Measurements from ENCODE around the gene IQSEC3.

The IQSEC3 gene

DNA sequence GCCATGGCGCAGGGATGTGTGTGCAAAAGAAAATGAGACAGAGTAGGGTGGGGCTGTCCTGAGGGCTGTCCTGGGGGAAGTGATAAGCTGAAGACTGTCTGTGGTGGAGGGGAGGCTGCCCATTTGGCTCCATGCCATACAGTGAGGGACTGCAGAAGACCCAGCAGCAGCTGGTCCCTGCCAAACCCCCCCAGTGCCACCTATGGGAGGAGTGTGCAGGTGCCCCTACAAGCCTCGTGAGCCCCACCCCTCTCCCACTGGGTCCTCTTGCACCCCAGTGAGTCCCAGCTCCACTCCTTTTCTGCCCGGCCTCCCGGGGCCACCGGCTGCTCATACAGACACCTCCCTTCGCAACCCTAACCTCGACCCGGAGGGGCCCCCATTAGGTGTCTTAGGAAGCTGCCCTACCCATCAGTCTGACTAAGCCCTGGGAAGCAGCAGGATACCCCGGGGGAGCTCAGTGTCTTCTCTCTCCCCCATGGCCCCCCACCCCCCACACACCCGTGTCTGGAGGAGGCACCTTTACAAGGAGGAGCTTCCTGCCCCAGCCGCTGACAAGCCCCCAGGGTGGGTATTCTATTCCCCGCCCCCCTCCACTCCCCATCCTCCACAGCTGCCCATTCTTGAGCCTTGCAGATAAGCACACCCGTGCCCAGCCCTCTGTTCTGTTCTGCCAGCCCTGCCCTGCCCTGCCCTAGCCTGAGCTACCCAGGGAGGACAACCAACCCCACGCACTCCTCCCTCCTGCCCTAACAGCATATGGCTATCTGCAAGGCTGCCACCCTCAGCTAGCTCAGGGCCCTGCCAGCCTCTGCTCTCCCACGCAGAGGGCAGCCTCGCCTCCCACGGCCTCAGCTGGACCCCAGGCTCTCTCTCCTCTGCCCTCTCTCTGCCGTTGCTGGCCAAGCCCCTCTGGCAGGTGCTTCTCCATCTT lies 105.4 kb downstream of the IQSEC3 start:
- no peak overlapping the region for H3K9ac ChIP-seq (ENCODE audit: low read length)
- H3F3A ChIP-seq (ENCODE audit: insufficient read depth, low read length) = no peaks in the 10 kb centered on the region
- TF ChIP-seq, protein P1, sequence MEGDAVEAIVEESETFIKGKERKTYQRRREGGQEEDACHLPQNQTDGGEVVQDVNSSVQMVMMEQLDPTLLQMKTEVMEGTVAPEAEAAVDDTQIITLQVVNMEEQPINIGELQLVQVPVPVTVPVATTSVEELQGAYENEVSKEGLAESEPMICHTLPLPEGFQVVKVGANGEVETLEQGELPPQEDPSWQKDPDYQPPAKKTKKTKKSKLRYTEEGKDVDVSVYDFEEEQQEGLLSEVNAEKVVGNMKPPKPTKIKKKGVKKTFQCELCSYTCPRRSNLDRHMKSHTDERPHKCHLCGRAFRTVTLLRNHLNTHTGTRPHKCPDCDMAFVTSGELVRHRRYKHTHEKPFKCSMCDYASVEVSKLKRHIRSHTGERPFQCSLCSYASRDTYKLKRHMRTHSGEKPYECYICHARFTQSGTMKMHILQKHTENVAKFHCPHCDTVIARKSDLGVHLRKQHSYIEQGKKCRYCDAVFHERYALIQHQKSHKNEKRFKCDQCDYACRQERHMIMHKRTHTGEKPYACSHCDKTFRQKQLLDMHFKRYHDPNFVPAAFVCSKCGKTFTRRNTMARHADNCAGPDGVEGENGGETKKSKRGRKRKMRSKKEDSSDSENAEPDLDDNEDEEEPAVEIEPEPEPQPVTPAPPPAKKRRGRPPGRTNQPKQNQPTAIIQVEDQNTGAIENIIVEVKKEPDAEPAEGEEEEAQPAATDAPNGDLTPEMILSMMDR (IDR thresholded peaks at IDR 0.05; ENCODE audit: low read length) = no peak
- no peak for TF ChIP-seq EZH2phosphoT487 (IDR thresholded peaks at IDR 0.05; ENCODE audit: low read length)
- no peaks in the 10 kb centered on the region for H3K36me3 ChIP-seq (replicated peaks; ENCODE audit: insufficient read depth, low read length)
- no peak overlapping the region for H2AFZ ChIP-seq (ENCODE audit: low read length)
- no peak overlapping the region for H3K4me2 ChIP-seq (ENCODE audit: low read depth, low read length)
- H3K79me2 ChIP-seq (ENCODE audit: low read length) = no peaks in the 10 kb centered on the region
- H3K4me1 ChIP-seq (ENCODE audit: low read length) = peaks cover 19% of the 10 kb centered on the region
- H3K27ac ChIP-seq (ENCODE audit: low read length) = no peak overlapping the region
- DNase-seq = no peak
- H4K20me1 ChIP-seq (ENCODE audit: insufficient read depth, low read length) = no peaks in the 10 kb centered on the region
- 0 out of 2 replicates have a peak, but pooled peaks cover 4% of the 10 kb centered on the region for H3K27me3 ChIP-seq (replicated peaks; ENCODE audit: insufficient read depth, low read length)
- no peaks in the 10 kb centered on the region for H3K9me2 ChIP-seq (replicated peaks; ENCODE audit: insufficient read depth, low read length)
- no peaks in the 10 kb centered on the region for H3K9me3 ChIP-seq (replicated peaks; ENCODE audit: insufficient read depth, low read length)
- H3K4me3 ChIP-seq (ENCODE audit: low read length) = no peak overlapping the region

DNA sequence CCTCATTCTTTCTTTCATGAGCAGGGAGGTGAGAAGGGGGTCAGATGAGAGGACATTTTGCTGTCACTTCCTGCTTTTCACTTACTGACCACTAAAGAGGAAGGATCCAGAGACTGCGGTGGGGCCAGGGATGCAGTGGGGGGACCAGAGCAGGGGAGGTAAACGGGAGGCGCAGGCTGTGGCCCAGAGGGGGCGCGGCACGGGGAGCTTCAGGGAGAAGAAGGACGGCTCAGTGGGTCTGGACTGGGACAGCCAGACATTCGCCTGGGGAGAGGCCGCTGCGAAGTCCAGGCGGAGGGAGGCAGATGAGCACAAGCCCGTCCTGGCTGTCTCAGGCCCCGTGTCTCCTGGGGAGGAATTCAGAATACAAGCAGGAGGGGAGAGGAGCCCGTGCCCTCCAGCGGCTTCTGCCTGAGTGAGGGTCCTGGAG lies 106.2 kb downstream of the IQSEC3 start:
- H3F3A ChIP-seq (ENCODE audit: insufficient read depth, low read length) = no peaks in the 10 kb centered on the region
- no peak overlapping the region for H3K4me3 ChIP-seq (ENCODE audit: low read length)
- H3K36me3 ChIP-seq (replicated peaks; ENCODE audit: insufficient read depth, low read length) = no peaks in the 10 kb centered on the region
- 0 out of 2 replicates have a peak, but pooled peaks cover 4% of the 10 kb centered on the region for H3K27me3 ChIP-seq (replicated peaks; ENCODE audit: insufficient read depth, low read length)
- H3K79me2 ChIP-seq (ENCODE audit: low read length) = no peaks in the 10 kb centered on the region
- H2AFZ ChIP-seq (ENCODE audit: low read length) = no peak overlapping the region
- peaks cover 16% of the 10 kb centered on the region for H3K4me1 ChIP-seq (ENCODE audit: low read length)
- no peak overlapping the region for H3K27ac ChIP-seq (ENCODE audit: low read length)
- DNase-seq = no peak
- no peak overlapping the region for H3K4me2 ChIP-seq (ENCODE audit: low read depth, low read length)
- no peaks in the 10 kb centered on the region for H3K9me2 ChIP-seq (replicated peaks; ENCODE audit: insufficient read depth, low read length)
- no peaks in the 10 kb centered on the region for H4K20me1 ChIP-seq (ENCODE audit: insufficient read depth, low read length)
- no peak overlapping the region for H3K9ac ChIP-seq (ENCODE audit: low read length)
- H3K9me3 ChIP-seq (replicated peaks; ENCODE audit: insufficient read depth, low read length) = no peaks in the 10 kb centered on the region
- TF ChIP-seq EZH2phosphoT487 (IDR thresholded peaks at IDR 0.05; ENCODE audit: low read length) = no peak
- TF ChIP-seq EZH2 (optimal IDR thresholded peaks at IDR 0.05; ENCODE audit: low read depth, low read length) = no peak
- TF ChIP-seq, protein P1 (IDR thresholded peaks at IDR 0.05; ENCODE audit: low read length) = no peak

DNA sequence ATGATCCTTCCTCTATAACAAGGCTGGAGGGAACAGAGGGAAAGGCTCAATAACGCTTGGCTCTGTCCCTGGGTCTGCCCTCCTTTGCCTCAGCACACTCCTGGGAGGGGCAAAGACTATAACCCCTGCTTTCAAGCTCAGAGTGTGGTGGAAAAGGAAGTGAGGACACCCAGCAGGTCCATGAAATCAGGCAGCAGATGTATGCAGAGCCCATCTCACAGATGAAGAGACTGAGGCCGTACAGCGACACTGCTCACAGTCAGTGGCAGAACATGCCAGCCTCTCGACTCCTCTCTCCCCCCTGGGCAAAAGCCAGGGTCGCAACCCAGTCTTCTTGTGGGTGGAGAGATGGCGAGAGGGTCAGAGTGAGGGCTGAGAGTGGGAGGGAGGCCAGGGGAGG lies 107.6 kb downstream of the IQSEC3 start:
- no peak overlapping the region for H3K9ac ChIP-seq (ENCODE audit: low read length)
- H3K27ac ChIP-seq (ENCODE audit: low read length) = no peak overlapping the region

More for the DNA sequence above, 107.6 kb downstream of the IQSEC3 start:
- H3F3A ChIP-seq (ENCODE audit: insufficient read depth, low read length) = no peaks in the 10 kb centered on the region
- TF ChIP-seq EZH2phosphoT487 (IDR thresholded peaks at IDR 0.05; ENCODE audit: low read length) = no peak
- TF ChIP-seq EZH2 (optimal IDR thresholded peaks at IDR 0.05; ENCODE audit: low read depth, low read length) = no peak
- TF ChIP-seq, protein P1 (IDR thresholded peaks at IDR 0.05; ENCODE audit: low read length) = no peak
- H4K20me1 ChIP-seq (ENCODE audit: insufficient read depth, low read length) = no peaks in the 10 kb centered on the region
- H3K4me2 ChIP-seq (ENCODE audit: low read depth, low read length) = no peak overlapping the region
- no peaks in the 10 kb centered on the region for H3K9me2 ChIP-seq (replicated peaks; ENCODE audit: insufficient read depth, low read length)
- H3K27me3 ChIP-seq (replicated peaks; ENCODE audit: insufficient read depth, low read length) = 0 out of 2 replicates have a peak, but pooled peaks cover 4% of the 10 kb centered on the region
- no peak overlapping the region for H3K4me3 ChIP-seq (ENCODE audit: low read length)
- H3K36me3 ChIP-seq (replicated peaks; ENCODE audit: insufficient read depth, low read length) = no peaks in the 10 kb centered on the region
- no peak overlapping the region for H2AFZ ChIP-seq (ENCODE audit: low read length)
- no peaks in the 10 kb centered on the region for H3K9me3 ChIP-seq (replicated peaks; ENCODE audit: insufficient read depth, low read length)
- H3K4me1 ChIP-seq (ENCODE audit: low read length) = peaks cover 9% of the 10 kb centered on the region
- no peaks in the 10 kb centered on the region for H3K79me2 ChIP-seq (ENCODE audit: low read length)
- DNase-seq = no peak
